ENCODE measurements around the gene SLC22A5. TPM values are rescaled to one million over a fixed set of nuclear protein-coding genes. Genes with fewer than 3 reads are reported as not detected.

Gene SLC22A5
- total RNA-seq, 2 experiments from 2014 or later = 0.36 to 0.88 TPM

GRCh38 chr5:132353486-132353995 is 16.0 kb upstream of the SLC22A5 start:
- Histone ChIP-seq H2AFZ (ENCODE audit: low read length) (no peak overlapping the region), H3K9me3 (ENCODE audit: low read length) (no peaks in the 10 kb centered on the region), H3K79me2 (ENCODE audit: insufficient read depth, low read depth, low read length) (no peaks in the 10 kb centered on the region), H3K4me1 (ENCODE audit: insufficient read depth, low read length, poor library complexity, severe bottlenecking) (peaks cover 11% of the 10 kb centered on the region), H3K27ac (ENCODE audit: low read depth, low read length, poor library complexity, severe bottlenecking) (no peak overlapping the region), H4K20me1 (ENCODE audit: insufficient read depth, low read length) (no peaks in the 10 kb centered on the region), H3K36me3 (ENCODE audit: insufficient read depth, low read length) (no peaks in the 10 kb centered on the region), H3K4me2 (ENCODE audit: low read length) (no peak overlapping the region), H3K4me3 (ENCODE audit: low read depth, low read length, poor library complexity, severe bottlenecking) (no peak overlapping the region), H3K9me2 (ENCODE audit: insufficient read depth, low read length) (no peaks in the 10 kb centered on the region)
- intact Hi-C loops (cut with micrococcal nuclease; ENCODE audit: unreplicated experiment) = loop anchor here (10.0 kb wide), 1 partner anchor 289 kb away; the partner anchor contains the start of gene IL3
- no TSS peak for BruUV-seq (replicated peaks)
- ChIA-PET CTCF (ENCODE audit: unreplicated experiment) (no interaction called here), POLR2A (interaction anchor here (0.5 to 0.7 kb wide), 2 partner anchors 8 to 906 kb away, joined by 3 to 5 read pairs; no protein-coding TSS in a partner anchor)
- TF ChIP-seq CTCF (conservative IDR thresholded peaks at IDR 0.05; ENCODE audit: low read length) (no peak), EZH2phosphoT487 (IDR thresholded peaks at IDR 0.05; ENCODE audit: borderline replicate concordance, low read depth, low read length) (no peak)
- DNase-seq (ENCODE audit: low spot score) = no peak

GRCh38 chr5:132354381-132355139 is 14.9 kb upstream of the SLC22A5 start:
- POLR2A ChIA-PET = no interaction called here
- H3K79me2 ChIP-seq (ENCODE audit: insufficient read depth, low read depth, low read length) = no peaks in the 10 kb centered on the region
- no peak overlapping the region for H3K27ac ChIP-seq (ENCODE audit: low read depth, low read length, poor library complexity, severe bottlenecking)
- no peaks in the 10 kb centered on the region for H4K20me1 ChIP-seq (ENCODE audit: insufficient read depth, low read length)
- intact Hi-C loops (cut with micrococcal nuclease; ENCODE audit: unreplicated experiment) = loop anchor here (10.0 kb wide), 1 partner anchor 290 kb away; the partner anchor contains the start of gene IL3
- no peaks in the 10 kb centered on the region for H3K36me3 ChIP-seq (ENCODE audit: insufficient read depth, low read length)
- H3K4me1 ChIP-seq (ENCODE audit: insufficient read depth, low read length, poor library complexity, severe bottlenecking) = peaks cover 15% of the 10 kb centered on the region
- no peak overlapping the region for H3K4me3 ChIP-seq (ENCODE audit: low read depth, low read length, poor library complexity, severe bottlenecking)
- no peak overlapping the region for H3K4me2 ChIP-seq (ENCODE audit: low read length)
- no peaks in the 10 kb centered on the region for H3K9me2 ChIP-seq (ENCODE audit: insufficient read depth, low read length)
- no peak for DNase-seq (ENCODE audit: low spot score)
- CTCF ChIA-PET (ENCODE audit: unreplicated experiment) = no interaction called here
- no peak overlapping the region for H2AFZ ChIP-seq (ENCODE audit: low read length)
- BruUV-seq (replicated peaks) = no TSS peak
- TF ChIP-seq EZH2phosphoT487 (IDR thresholded peaks at IDR 0.05; ENCODE audit: borderline replicate concordance, low read depth, low read length) (no peak), CTCF (conservative IDR thresholded peaks at IDR 0.05; ENCODE audit: low read length) (no peak)
- H3K9me3 ChIP-seq (ENCODE audit: low read length) = no peaks in the 10 kb centered on the region

Data from OCI-LY7 (cell line).